OCI-LY1 (cell line): ENCODE data around the gene TMEM196.

Experiments
- H2AFZ ChIP-seq: fragments of 200-600 bp; sonication (generic), shearing (Covaris generic); 2 replicates; pipeline ENCODE4 v1.6.0; 2014; ENCODE audit warnings: antibody characterized with exemption, mild to moderate bottlenecking, low read length
- H3F3A ChIP-seq: fragments of 200-600 bp; sonication (generic), shearing (Covaris generic); 2 replicates; pipeline ENCODE4 v1.6.0; 2014; ENCODE audit warnings: mild to moderate bottlenecking, antibody characterized with exemption, low read length, moderate library complexity; ENCODE audit not compliant: insufficient read depth
- H3K27ac ChIP-seq: fragments of 200-600 bp; sonication (generic); 2 replicates; pipeline ENCODE4 v1.5.1; 2014; ENCODE audit warnings: low read length, mixed run types, mild to moderate bottlenecking, low read depth; ENCODE audit not compliant: poor library complexity, severe bottlenecking
- H3K27me3 ChIP-seq: fragments of 200-600 bp; sonication (generic); 2 replicates; pipeline ENCODE4 v1.6.0; 2014; ENCODE audit warnings: antibody characterized with exemption, mild to moderate bottlenecking, low read length, moderate library complexity; ENCODE audit not compliant: insufficient read depth
- H3K36me3 ChIP-seq: fragments of 200-600 bp; sonication (generic); 2 replicates; pipeline ENCODE4 v1.6.1; 2014; ENCODE audit warnings: mild to moderate bottlenecking, antibody characterized with exemption, low read length, moderate library complexity, mixed read lengths; ENCODE audit not compliant: insufficient read depth
- H3K4me1 ChIP-seq: fragments of 200-600 bp; sonication (generic); 2 replicates; pipeline ENCODE4 v1.5.1; 2014; ENCODE audit warnings: mild to moderate bottlenecking, low read length, moderate library complexity; ENCODE audit not compliant: insufficient read depth, severe bottlenecking
- H3K4me2 ChIP-seq: fragments of 200-600 bp; sonication (generic), shearing (Covaris generic); 2 replicates; pipeline ENCODE4 v1.6.1; 2014; ENCODE audit warnings: low read length
- H3K4me3 ChIP-seq: fragments of 200-600 bp; sonication (generic); 2 replicates; pipeline ENCODE4 v1.5.1; 2014; ENCODE audit warnings: low read length, low read depth, mild to moderate bottlenecking, mixed read lengths; ENCODE audit not compliant: poor library complexity, severe bottlenecking
- H3K79me2 ChIP-seq: fragments of 200-600 bp; shearing (Covaris generic); 2 replicates; pipeline ENCODE4 v1.6.1; 2016; ENCODE audit warnings: mixed run types, low read length, mixed read lengths; ENCODE audit not compliant: insufficient read depth
- H3K9ac ChIP-seq: fragments of 200-600 bp; sonication (generic), shearing (Covaris generic); 2 replicates; pipeline ENCODE4 v1.6.1; 2014; ENCODE audit warnings: mild to moderate bottlenecking, low read length, mixed read lengths
- H3K9me2 ChIP-seq: fragments of 200-600 bp; sonication (generic), shearing (Covaris generic); 2 replicates; pipeline ENCODE4 v1.6.1; 2014; ENCODE audit warnings: low read depth, mild to moderate bottlenecking, low read length, mixed read lengths
- H3K9me3 ChIP-seq: fragments of 200-600 bp; shearing (Covaris generic); 2 replicates; pipeline ENCODE4 v1.6.1; 2014; ENCODE audit warnings: low read length, mixed read lengths
- H4K20me1 ChIP-seq: fragments of 200-600 bp; sonication (generic), shearing (Covaris generic); 2 replicates; pipeline ENCODE4 v1.6.0; 2016; ENCODE audit warnings: mild to moderate bottlenecking, low read length; ENCODE audit not compliant: insufficient read depth
- CTCF ChIP-seq: fragments of 200-600 bp; sonication (generic), shearing (Covaris generic); IDR thresholded peaks from 2 replicates; pipeline ENCODE4 v1.5.1; 2017; ENCODE audit warnings: mild to moderate bottlenecking, antibody characterized with exemption, low read length, moderate library complexity, mixed read lengths
- EZH2 ChIP-seq: fragments of 200-600 bp; sonication (generic), shearing (Covaris generic); IDR thresholded peaks from 2 replicates; pipeline ENCODE4 v1.8.0; 2017; ENCODE audit warnings: borderline replicate concordance, mixed run types, mild to moderate bottlenecking, antibody characterized with exemption, low read length, moderate library complexity, mixed read lengths

The TMEM196 gene

GRCh38 chr7:19772841-19773760 is at the start of gene TMEM196:
Gene TMEM196, minus strand, starts transcription at chr7:19773617. Its CDS starts 921 bp downstream, at chr7:19772696.
- Histone ChIP-seq H4K20me1 (no peaks in the 10 kb centered on the region), H3K9me2 (no peaks in the 10 kb centered on the region), H3K4me2 (no peak within 1 kb of the TSS), H3K4me1 (no peaks in the 10 kb centered on the region), H3K36me3 (no peaks in the 10 kb centered on the region), H3K27me3 (no peaks in the 10 kb centered on the region), H3K4me3 (no peak within 1 kb of the TSS), H3K9me3 (no peaks in the 10 kb centered on the region), H3F3A (no peaks in the 10 kb centered on the region), H3K79me2 (no peaks in the 10 kb centered on the region), H2AFZ (no peak within 1 kb of the TSS), H3K27ac (no peak within 1 kb of the TSS), H3K9ac (no peak within 1 kb of the TSS)
- TF ChIP-seq EZH2 (no peak), CTCF (no peak)

- Histone ChIP-seq H4K20me1 (no peaks in the 10 kb centered on the region), H3F3A (no peaks in the 10 kb centered on the region), H3K4me1 (no peaks in the 10 kb centered on the region), H3K9me3 (no peaks in the 10 kb centered on the region), H3K4me2 (no peak overlapping the region), H3K9me2 (no peaks in the 10 kb centered on the region), H3K79me2 (no peaks in the 10 kb centered on the region), H3K36me3 (no peaks in the 10 kb centered on the region), H3K27me3 (no peaks in the 10 kb centered on the region), H3K27ac (no peak overlapping the region), H3K9ac (no peak overlapping the region), H3K4me3 (no peak overlapping the region), H2AFZ (no peak overlapping the region)
- no peak for TF ChIP-seq CTCF
- no peak for TF ChIP-seq EZH2
These were observed 42.7 kb upstream of the TMEM196 start for GRCh38 chr7:19816128-19816527.

GRCh38 chr7:19815546-19815945 is 42.1 kb upstream of the TMEM196 start:
- no peaks in the 10 kb centered on the region for H4K20me1 ChIP-seq
- no peak overlapping the region for H3K9ac ChIP-seq
- no peak overlapping the region for H3K4me3 ChIP-seq
- H2AFZ ChIP-seq = no peak overlapping the region
- TF ChIP-seq CTCF (no peak), EZH2 (no peak)
- H3F3A ChIP-seq = no peaks in the 10 kb centered on the region
- H3K27ac ChIP-seq = no peak overlapping the region
- no peaks in the 10 kb centered on the region for H3K4me1 ChIP-seq
- no peaks in the 10 kb centered on the region for H3K79me2 ChIP-seq
- H3K4me2 ChIP-seq = no peak overlapping the region
- no peaks in the 10 kb centered on the region for H3K36me3 ChIP-seq
- no peaks in the 10 kb centered on the region for H3K9me2 ChIP-seq
- H3K9me3 ChIP-seq = no peaks in the 10 kb centered on the region
- H3K27me3 ChIP-seq = no peaks in the 10 kb centered on the region
